GM23338 (cell line): Measurements from ENCODE around the gene TMEM247. TPM values are rescaled to one million over a fixed set of nuclear protein-coding genes. Genes with fewer than 3 reads are reported as not detected.
"Not testable (repeated sequence)": the region's sequence is repeated elsewhere in the genome, so short reads cannot be mapped to it uniquely, and the experiment has no call there.

Experiments used
- ATAC-seq: fragments of 200-7000 bp; cut with Tn5 transposase; 3 replicates; pipeline ENCODE4 v1.9.1; 2020
- DNase-seq: peaks from one replicate; pipeline ENCODE4 v3.0.0-alpha.2; 2015; ENCODE audit warnings: low spot score
- H2AFZ ChIP-seq: fragments of 200-600 bp; sonication (generic); 2 replicates; pipeline ENCODE4 v1.8.0; 2016; ENCODE audit warnings: antibody characterized with exemption, mild to moderate bottlenecking, moderate library complexity
- H3F3A ChIP-seq: fragments of 200-600 bp; sonication (generic); replicated peaks from 2 replicates; pipeline ENCODE4 v1.8.0; 2017; ENCODE audit warnings: antibody characterized with exemption, mixed run types, low read depth
- H3K27ac ChIP-seq: fragments of 200-600 bp; sonication (generic); 2 replicates; pipeline ENCODE4 v1.6.1; 2016; ENCODE audit warnings: low read depth
- H3K27me3 ChIP-seq: fragments of 200-600 bp; sonication (generic); 2 replicates; pipeline ENCODE4 v1.8.0; 2016; ENCODE audit warnings: mild to moderate bottlenecking, mixed run types, moderate library complexity; ENCODE audit not compliant: insufficient read depth
- H3K36me3 ChIP-seq: fragments of 200-600 bp; sonication (generic); 2 replicates; pipeline ENCODE4 v1.8.0; 2016; ENCODE audit warnings: mild to moderate bottlenecking; ENCODE audit not compliant: insufficient read depth
- H3K4me1 ChIP-seq: fragments of 200-600 bp; sonication (generic); 2 replicates; pipeline ENCODE4 v1.8.0; 2016; ENCODE audit warnings: mild to moderate bottlenecking, moderate library complexity; ENCODE audit not compliant: insufficient read depth
- H3K4me2 ChIP-seq: fragments of 200-600 bp; sonication (generic); 2 replicates; pipeline ENCODE4 v1.7.1; 2017; ENCODE audit warnings: mixed run types
- H3K4me3 ChIP-seq: fragments of 200-600 bp; sonication (generic); 2 replicates; pipeline ENCODE4 v1.6.1; 2016; ENCODE audit warnings: mixed run types
- H3K79me2 ChIP-seq: fragments of 200-600 bp; sonication (generic); replicated peaks from 2 replicates; pipeline ENCODE4 v1.8.0; 2017; ENCODE audit warnings: mild to moderate bottlenecking; ENCODE audit not compliant: insufficient read depth
- H3K9me2 ChIP-seq: fragments of 200-600 bp; sonication (generic); 2 replicates; pipeline ENCODE4 v1.8.0; 2017; ENCODE audit not compliant: insufficient read depth
- H4K20me1 ChIP-seq: fragments of 200-600 bp; sonication (generic); replicated peaks from 2 replicates; pipeline ENCODE4 v1.8.0; 2017; ENCODE audit warnings: mild to moderate bottlenecking; ENCODE audit not compliant: insufficient read depth
- H3K27ac Mint-ChIP-seq: 2 replicates; pipeline ENCODE4 v1.8.0; 2020; ENCODE audit warnings: inconsistent platforms, mild to moderate bottlenecking, moderate library complexity, mixed read lengths
- H3K27me3 Mint-ChIP-seq: 3 replicates; pipeline ENCODE4 v1.8.0; 2022; ENCODE audit warnings: low read depth, mild to moderate bottlenecking, moderate library complexity, mixed read lengths, inconsistent platforms; ENCODE audit not compliant: insufficient read depth, poor library complexity
- H3K36me3 Mint-ChIP-seq: 3 replicates; pipeline ENCODE4 v1.8.0; 2021; ENCODE audit warnings: low read depth, mild to moderate bottlenecking, inconsistent platforms, moderate library complexity, mixed read lengths
- H3K4me1 Mint-ChIP-seq: 3 replicates; pipeline ENCODE4 v1.8.0; 2020; ENCODE audit warnings: mild to moderate bottlenecking, inconsistent platforms, mixed read lengths
- H3K4me3 Mint-ChIP-seq: 3 replicates; pipeline ENCODE4 v1.8.0; 2021; ENCODE audit warnings: moderate library complexity, mild to moderate bottlenecking, inconsistent platforms, mixed read lengths
- H3K9me3 Mint-ChIP-seq: 3 replicates; pipeline ENCODE4 v1.8.0; 2020; ENCODE audit warnings: moderate library complexity, mild to moderate bottlenecking, inconsistent platforms, mixed read lengths
- ETS1 ChIP-seq: IDR thresholded peaks from 2 replicates; pipeline ENCODE4 v1.6.1; 2016; ENCODE audit warnings: antibody characterized with exemption
- EZH2phosphoT487 ChIP-seq: fragments of 200-600 bp; sonication (generic); IDR thresholded peaks from one replicate; pipeline ENCODE4 v1.8.1; 2018; ENCODE audit warnings: antibody characterized with exemption; ENCODE audit not compliant: unreplicated experiment
- JUNB ChIP-seq: IDR thresholded peaks from one replicate; pipeline ENCODE4 v1.6.1; 2016; ENCODE audit warnings: antibody characterized with exemption; ENCODE audit not compliant: unreplicated experiment
- NANOG ChIP-seq: IDR thresholded peaks from 2 replicates; pipeline ENCODE4 v1.6.1; 2016; ENCODE audit warnings: antibody characterized with exemption, borderline replicate concordance
- REST ChIP-seq: IDR thresholded peaks from one replicate; pipeline ENCODE4 v1.6.1; 2018; ENCODE audit warnings: antibody characterized with exemption; ENCODE audit not compliant: unreplicated experiment
- ZNF114 ChIP-seq: fragments of 250-450 bp; sonication (Bioruptor Pico); IDR thresholded peaks from 2 replicates; pipeline ENCODE4 v1.5.0; 2020; ENCODE audit warnings: mild to moderate bottlenecking, moderate library complexity
- ZNF462 ChIP-seq: fragments of 250-450 bp; sonication (Bioruptor Pico); IDR thresholded peaks from 2 replicates; pipeline ENCODE4 v1.5.0; 2020; ENCODE audit warnings: mild to moderate bottlenecking, moderate library complexity
- polyA plus RNA-seq: library from polyadenylated mRNA; unstranded; fragments of >200 nt; fragmentation: Nextera tagmentation; extraction: Ambion mirVana; gene quantifications from 2 replicates; pipeline ENCODE4 v1.2.1, GENCODE V29; 2016
- total RNA-seq: library from RNA; depleted of rRNA; stranded (reverse); fragments of >200 nt; shearing (Covaris generic); gene quantifications from 2 replicates; pipeline ENCODE4 v1.2.3, GENCODE V29; 2014

Gene TMEM247
- total and polyA plus RNA-seq, 2 experiments from 2014 or later: not detected

- H3F3A ChIP-seq, H3K9me2 ChIP-seq, H3K4me3 Mint-ChIP-seq, H4K20me1 ChIP-seq, H3K27me3 ChIP-seq, H3K4me2 ChIP-seq, H3K27me3 Mint-ChIP-seq, ATAC-seq, H3K4me1 ChIP-seq, H3K4me3 ChIP-seq, H3K36me3 Mint-ChIP-seq, H3K79me2 ChIP-seq, DNase-seq, H3K27ac Mint-ChIP-seq, H3K9me3 Mint-ChIP-seq, H3K27ac ChIP-seq, H3K36me3 ChIP-seq, H3K4me1 Mint-ChIP-seq, H2AFZ ChIP-seq: not testable (repeated sequence)
Observed at GRCh38 chr2:46522385-46522784, 43.0 kb downstream of the TMEM247 start.

- Mint-ChIP-seq H3K9me3 (peaks cover 9% of the 10 kb centered on the region; the same call in 2 of the 3 replicates), H3K27ac (no peak overlapping the region), H3K4me3 (no peak overlapping the region), H3K36me3 (peaks cover 4% of the 10 kb centered on the region; the same call in 1 of the 3 replicates), H3K27me3 (peaks cover 1% of the 10 kb centered on the region), H3K4me1 (no peaks in the 10 kb centered on the region)
- ATAC-seq (no peak), DNase-seq (no peak)
- H3K27ac ChIP-seq: no peak overlapping the region
- H3K36me3 ChIP-seq: no peaks in the 10 kb centered on the region
- no peaks in the 10 kb centered on the region for H3F3A ChIP-seq
- no peak overlapping the region for H3K4me3 ChIP-seq
- H3K9me2 ChIP-seq: no peaks in the 10 kb centered on the region
- no peaks in the 10 kb centered on the region; the same call in 1 of the 2 replicates for H4K20me1 ChIP-seq
- no peak overlapping the region for H2AFZ ChIP-seq
- H3K4me2 ChIP-seq: no peak overlapping the region
- TF ChIP-seq ZNF462: no peak
- TF ChIP-seq NANOG: no peak
- TF ChIP-seq ZNF114 (CRISPR knock-in tag): no peak
- no peak for TF ChIP-seq EZH2phosphoT487
- TF ChIP-seq REST: no peak
- no peak for TF ChIP-seq ETS1
- TF ChIP-seq JUNB: no peak
- no peaks in the 10 kb centered on the region for H3K4me1 ChIP-seq
- H3K27me3 ChIP-seq: no peaks in the 10 kb centered on the region
- no peaks in the 10 kb centered on the region for H3K79me2 ChIP-seq
Observed at GRCh38 chr2:46525522-46526155, 46.3 kb downstream of the TMEM247 start.
